Smooth muscle cell (in vitro differentiated cells): ENCODE measurements around the gene HIP1R. TPM values are rescaled to one million over a fixed set of nuclear protein-coding genes. Genes with fewer than 3 reads are reported as not detected.

Source experiments
- DNase-seq: peaks from one replicate; lab custom pipeline; 2025; ENCODE audit not compliant: unreplicated experiment; lab: John Stamatoyannopoulos, UW
- H2AFZ ChIP-seq: fragments of 200-600 bp; sonication (generic); 2 replicates; pipeline ENCODE4 v1.6.0; 2016; ENCODE audit warnings: antibody characterized with exemption, low read depth, mild to moderate bottlenecking
- H3F3A ChIP-seq: fragments of 200-600 bp; sonication (generic); 2 replicates; pipeline ENCODE4 v1.6.0; 2017; ENCODE audit warnings: antibody characterized with exemption, low read depth
- H3K27ac ChIP-seq: fragments of 200-600 bp; sonication (generic); 2 replicates; pipeline ENCODE4 v1.5.1; 2016; ENCODE audit warnings: low read depth, mild to moderate bottlenecking
- H3K27me3 ChIP-seq: fragments of 200-600 bp; sonication (generic); 2 replicates; pipeline ENCODE4 v1.6.1; 2016; ENCODE audit warnings: low read depth, mild to moderate bottlenecking
- H3K36me3 ChIP-seq: fragments of 200-600 bp; sonication (generic); 2 replicates; pipeline ENCODE4 v1.5.1; 2016; ENCODE audit warnings: low read depth
- H3K4me1 ChIP-seq: fragments of 200-600 bp; sonication (generic); 2 replicates; pipeline ENCODE4 v1.5.1; 2016; ENCODE audit warnings: low read depth
- H3K4me2 ChIP-seq: fragments of 200-600 bp; sonication (generic); 2 replicates; pipeline ENCODE4 v1.6.0; 2016; ENCODE audit warnings: mild to moderate bottlenecking
- H3K4me3 ChIP-seq: fragments of 200-600 bp; sonication (generic); 2 replicates; pipeline ENCODE4 v1.5.1; 2016; ENCODE audit warnings: mild to moderate bottlenecking
- H3K79me2 ChIP-seq: fragments of 200-600 bp; sonication (generic); 2 replicates; pipeline ENCODE4 v1.6.0; 2016; ENCODE audit warnings: low read depth, mild to moderate bottlenecking
- H3K9ac ChIP-seq: fragments of 200-600 bp; sonication (generic); 2 replicates; pipeline ENCODE4 v1.6.0; 2016; ENCODE audit warnings: low read depth
- H3K9me3 ChIP-seq: fragments of 200-600 bp; sonication (generic); replicated peaks from 2 replicates; pipeline ENCODE4 v1.5.1; 2016; ENCODE audit warnings: low read depth
- H4K20me1 ChIP-seq: fragments of 200-600 bp; sonication (generic); 2 replicates; pipeline ENCODE4 v1.6.0; 2016; ENCODE audit warnings: low read depth
- CTCF ChIP-seq: fragments of 200-600 bp; sonication (generic); IDR thresholded peaks from 2 replicates; pipeline ENCODE4 v1.5.1; 2017; ENCODE audit warnings: borderline replicate concordance, mild to moderate bottlenecking, antibody characterized with exemption; ENCODE audit not compliant: insufficient read depth, poor library complexity, severe bottlenecking
- WGBS: methylation state at CpG from one replicate; pipeline ENCODE4 v1.1.7; 2016; ENCODE audit warnings: low lambda C conversion rate; 5-methylcytosine and 5-hydroxymethylcytosine counted together
- polyA plus RNA-seq: library from polyadenylated mRNA; unstranded; fragments of >200 nt; fragmentation: Nextera tagmentation; extraction: Ambion mirVana; gene quantifications from 2 replicates; pipeline ENCODE4 v1.2.1, GENCODE V29; 2016
- total RNA-seq: library from RNA; depleted of rRNA; stranded (reverse); fragments of >200 nt; gene quantifications from 2 replicates; pipeline ENCODE4 v1.2.3, GENCODE V29; 2014

The HIP1R gene
- total and polyA plus RNA-seq, 2 experiments from 2014 or later: 6.0 to 27.8 TPM

GRCh38 chr12:122862110-122862634 lies 26.9 kb downstream of the HIP1R start:
- H4K20me1 ChIP-seq: peaks cover 14% of the 10 kb centered on the region
- H3K36me3 ChIP-seq: no peaks in the 10 kb centered on the region
- H3K4me3 ChIP-seq: no peak overlapping the region
- no peak for DNase-seq
- no peaks in the 10 kb centered on the region for H3F3A ChIP-seq
- H3K4me1 ChIP-seq: no peaks in the 10 kb centered on the region
- no peak overlapping the region for H3K4me2 ChIP-seq
- H3K27ac ChIP-seq: no peak overlapping the region
- H3K79me2 ChIP-seq: no peaks in the 10 kb centered on the region
- H3K9ac ChIP-seq: no peak overlapping the region
- H2AFZ ChIP-seq: no peak overlapping the region
- H3K9me3 ChIP-seq: no peaks in the 10 kb centered on the region
- 80% methylated on average over 20 of the region's 20 CpGs for WGBS
- TF ChIP-seq CTCF: no peak
- no peaks in the 10 kb centered on the region for H3K27me3 ChIP-seq

DNA sequence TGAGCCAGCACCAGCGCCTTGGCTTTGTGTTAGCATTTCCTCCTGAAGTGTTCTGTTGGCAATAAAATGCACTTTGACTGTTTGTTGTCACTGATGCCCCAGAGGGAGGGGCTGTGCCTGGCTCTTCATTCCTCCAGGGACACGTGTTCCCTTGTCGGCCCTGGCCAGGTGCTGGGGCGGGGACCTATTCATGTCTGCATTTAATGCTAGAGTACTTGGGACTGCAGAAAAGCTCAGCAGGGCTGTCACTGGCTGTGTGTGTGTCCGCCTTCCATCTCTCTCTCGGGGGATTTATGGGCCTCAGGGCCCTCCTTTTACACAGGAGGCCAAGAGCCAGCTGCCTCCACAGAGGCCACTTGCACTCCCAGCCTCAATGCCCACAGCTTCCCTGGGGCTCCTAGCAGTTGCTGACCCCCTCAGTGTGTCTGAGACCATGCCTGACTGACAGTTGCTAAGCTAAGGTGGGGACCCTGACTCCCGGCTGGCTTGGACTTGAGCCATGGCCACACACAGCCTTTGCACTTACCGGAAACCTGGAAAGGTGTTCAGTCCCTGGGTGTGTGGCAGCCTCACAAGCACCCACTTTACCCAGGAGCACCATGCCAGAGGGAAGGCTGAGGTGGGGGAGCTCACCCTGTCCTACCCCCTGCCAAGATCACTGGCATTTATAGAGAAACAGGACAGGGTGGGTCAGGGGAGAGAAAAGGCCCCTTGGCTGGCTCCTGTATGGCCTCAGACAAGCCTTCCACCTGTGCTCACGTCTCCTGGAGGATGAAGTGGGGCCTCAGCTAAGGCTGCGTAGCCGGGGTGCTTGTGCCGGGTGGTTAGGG lies 27.8 kb downstream of the HIP1R start:
- no peaks in the 10 kb centered on the region for H3K27me3 ChIP-seq
- no peaks in the 10 kb centered on the region for H3K4me1 ChIP-seq
- H3K4me2 ChIP-seq: no peak overlapping the region
- H3K9me3 ChIP-seq: no peaks in the 10 kb centered on the region
- DNase-seq: no peak
- H3K79me2 ChIP-seq: no peaks in the 10 kb centered on the region
- no peak overlapping the region for H3K27ac ChIP-seq
- TF ChIP-seq CTCF: no peak
- H3K4me3 ChIP-seq: no peak overlapping the region
- H3K9ac ChIP-seq: no peak overlapping the region
- H4K20me1 ChIP-seq: peaks cover 21% of the 10 kb centered on the region
- no peak overlapping the region for H2AFZ ChIP-seq
- H3K36me3 ChIP-seq: no peaks in the 10 kb centered on the region
- WGBS: 69% methylated on average over 12 of the region's 12 CpGs
- no peaks in the 10 kb centered on the region for H3F3A ChIP-seq

- H3K27ac ChIP-seq: no peak overlapping the region
- TF ChIP-seq CTCF: no peak
- no peak overlapping the region for H3K4me3 ChIP-seq
- no peaks in the 10 kb centered on the region for H3K4me1 ChIP-seq
- H3K79me2 ChIP-seq: peaks cover 6% of the 10 kb centered on the region
- 94% methylated on average over 5 of the region's 5 CpGs for WGBS
- H3F3A ChIP-seq: no peaks in the 10 kb centered on the region
- H3K9ac ChIP-seq: no peak overlapping the region
- DNase-seq: no peak
- peaks cover 39% of the 10 kb centered on the region for H4K20me1 ChIP-seq
- peaks cover 6% of the 10 kb centered on the region for H3K36me3 ChIP-seq
- H2AFZ ChIP-seq: no peak overlapping the region
- no peak overlapping the region for H3K4me2 ChIP-seq
- no peaks in the 10 kb centered on the region for H3K9me3 ChIP-seq
- no peaks in the 10 kb centered on the region for H3K27me3 ChIP-seq
Measured at GRCh38 chr12:122864894-122865253, 29.6 kb downstream of the HIP1R start.
